ENCODE measurements around the gene FCAR. TPM values are rescaled to one million over a fixed set of nuclear protein-coding genes. Genes with fewer than 3 reads are reported as not detected.
"Not testable (repeated sequence)": the region's sequence is repeated elsewhere in the genome, so short reads cannot be mapped to it uniquely, and the experiment has no call there.

Gene FCAR
- total and polyA plus RNA-seq, 2 experiments from 2014 or later: not detected

DNA sequence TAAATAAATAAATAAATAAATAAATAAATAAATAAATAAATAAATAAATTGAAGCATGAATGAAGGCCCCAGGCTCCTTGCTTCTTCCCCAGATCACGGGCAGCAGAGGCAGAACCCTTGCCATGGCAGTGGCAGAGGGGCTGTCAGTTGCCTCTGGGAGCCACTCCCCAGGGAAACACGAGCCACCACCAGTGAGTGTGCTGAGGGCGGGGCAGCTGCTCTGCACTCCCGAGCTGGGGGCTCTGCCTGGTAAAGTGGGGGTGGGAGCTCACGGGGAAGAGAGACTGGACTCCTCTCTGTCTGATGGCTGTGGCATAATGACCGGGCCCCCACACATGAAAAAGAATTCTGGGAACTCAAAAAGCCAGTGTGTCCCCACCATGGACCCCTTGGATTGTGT lies 7.8 kb downstream of the FCAR start:
- Histone ChIP-seq H3K36me3 (no peaks in the 10 kb centered on the region), H3K4me1 (ENCODE audit: low read depth) (no peaks in the 10 kb centered on the region), H3K27ac (no peak overlapping the region), H3K27me3 (no peaks in the 10 kb centered on the region), H3K9me3 (ENCODE audit: low read depth) (no peaks in the 10 kb centered on the region), H3K4me3 (no peak overlapping the region)
- TF ChIP-seq, protein P1, sequence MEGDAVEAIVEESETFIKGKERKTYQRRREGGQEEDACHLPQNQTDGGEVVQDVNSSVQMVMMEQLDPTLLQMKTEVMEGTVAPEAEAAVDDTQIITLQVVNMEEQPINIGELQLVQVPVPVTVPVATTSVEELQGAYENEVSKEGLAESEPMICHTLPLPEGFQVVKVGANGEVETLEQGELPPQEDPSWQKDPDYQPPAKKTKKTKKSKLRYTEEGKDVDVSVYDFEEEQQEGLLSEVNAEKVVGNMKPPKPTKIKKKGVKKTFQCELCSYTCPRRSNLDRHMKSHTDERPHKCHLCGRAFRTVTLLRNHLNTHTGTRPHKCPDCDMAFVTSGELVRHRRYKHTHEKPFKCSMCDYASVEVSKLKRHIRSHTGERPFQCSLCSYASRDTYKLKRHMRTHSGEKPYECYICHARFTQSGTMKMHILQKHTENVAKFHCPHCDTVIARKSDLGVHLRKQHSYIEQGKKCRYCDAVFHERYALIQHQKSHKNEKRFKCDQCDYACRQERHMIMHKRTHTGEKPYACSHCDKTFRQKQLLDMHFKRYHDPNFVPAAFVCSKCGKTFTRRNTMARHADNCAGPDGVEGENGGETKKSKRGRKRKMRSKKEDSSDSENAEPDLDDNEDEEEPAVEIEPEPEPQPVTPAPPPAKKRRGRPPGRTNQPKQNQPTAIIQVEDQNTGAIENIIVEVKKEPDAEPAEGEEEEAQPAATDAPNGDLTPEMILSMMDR (IDR thresholded peaks at IDR 0.05; ENCODE audit: low read depth, low read length): no peak
- no peak for DNase-seq (ENCODE audit: low read depth in 1 of 2, low spot score in 1 of 2)

DNA sequence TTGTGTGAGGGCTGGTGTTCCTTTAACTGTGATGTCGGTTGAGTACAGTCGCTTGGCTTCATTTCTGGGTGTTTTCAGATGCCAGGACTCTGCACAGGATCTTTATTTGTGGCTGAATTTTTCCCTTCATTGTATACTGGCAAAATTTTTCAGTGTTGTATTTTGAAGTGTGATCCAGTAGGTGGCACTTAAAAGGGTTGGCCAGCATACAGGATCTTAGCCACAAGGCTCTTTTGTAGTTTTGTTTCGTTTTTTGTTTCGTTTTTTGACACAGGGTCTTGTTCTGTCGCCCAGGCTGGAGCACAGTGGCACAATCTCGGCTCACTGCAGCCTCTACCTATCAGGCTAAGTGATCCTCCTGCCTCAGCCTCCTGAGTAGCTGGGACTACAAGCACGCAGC lies 8.7 kb downstream of the FCAR start:
- no peak overlapping the region for H3K27ac ChIP-seq
- no peak overlapping the region for H3K4me3 ChIP-seq
- no peaks in the 10 kb centered on the region for H3K27me3 ChIP-seq
- H3K4me1 ChIP-seq (ENCODE audit: low read depth): no peaks in the 10 kb centered on the region
- no peak for DNase-seq (ENCODE audit: low read depth in 1 of 2, low spot score in 1 of 2)
- no peaks in the 10 kb centered on the region for H3K36me3 ChIP-seq
- TF ChIP-seq, protein P1 (IDR thresholded peaks at IDR 0.05; ENCODE audit: low read depth, low read length): no peak
- no peaks in the 10 kb centered on the region for H3K9me3 ChIP-seq (ENCODE audit: low read depth)

- no peaks in the 10 kb centered on the region for H3K27me3 ChIP-seq
- H3K4me3 ChIP-seq: no peak overlapping the region
- TF ChIP-seq, protein P1 (IDR thresholded peaks at IDR 0.05; ENCODE audit: low read depth, low read length): no peak
- no peaks in the 10 kb centered on the region for H3K4me1 ChIP-seq (ENCODE audit: low read depth)
- H3K9me3 ChIP-seq (ENCODE audit: low read depth): no peaks in the 10 kb centered on the region
- H3K36me3 ChIP-seq: no peaks in the 10 kb centered on the region
- no peak overlapping the region for H3K27ac ChIP-seq
- DNase-seq (ENCODE audit: low read depth in 1 of 2, low spot score in 1 of 2): no peak
Measured at GRCh38 chr19:54883228-54883627, 9.2 kb downstream of the FCAR start.

DNA sequence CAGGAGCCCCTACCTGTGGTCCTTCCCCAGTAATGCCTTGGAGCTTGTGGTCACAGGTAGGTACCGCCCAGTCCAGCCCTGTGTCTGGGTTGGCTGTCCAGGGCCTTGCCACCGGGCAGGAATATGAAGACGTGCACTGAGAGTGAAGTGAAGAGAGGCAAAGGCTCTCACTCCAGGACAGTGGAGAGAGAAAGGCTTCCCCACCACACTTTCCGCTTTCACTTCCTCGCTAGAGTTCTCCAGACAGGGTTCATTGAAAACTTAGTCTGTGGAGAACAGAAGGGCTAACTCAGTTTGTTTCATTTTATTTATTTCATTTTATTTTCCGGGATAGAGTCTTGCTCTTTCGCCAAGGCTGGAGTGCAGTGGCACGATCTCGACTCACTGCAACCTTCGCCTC lies 14.2 kb downstream of the FCAR start:
- Histone ChIP-seq H3K36me3 (no peaks in the 10 kb centered on the region), H3K4me3 (no peak overlapping the region), H3K4me1 (ENCODE audit: low read depth) (no peaks in the 10 kb centered on the region), H3K9me3 (ENCODE audit: low read depth) (no peaks in the 10 kb centered on the region), H3K27ac (no peak overlapping the region), H3K27me3 (no peaks in the 10 kb centered on the region)
- DNase-seq (ENCODE audit: low read depth in 1 of 2, low spot score in 1 of 2): no peak
- TF ChIP-seq, protein P1 (IDR thresholded peaks at IDR 0.05; ENCODE audit: low read depth, low read length): no peak

GRCh38 chr19:54889566-54889965 lies 15.5 kb downstream of the FCAR start:
- H3K27ac ChIP-seq: no peak overlapping the region
- H3K27me3 ChIP-seq: no peaks in the 10 kb centered on the region
- TF ChIP-seq, protein P1 (IDR thresholded peaks at IDR 0.05; ENCODE audit: low read depth, low read length): no peak
- H3K36me3 ChIP-seq: no peaks in the 10 kb centered on the region
- no peaks in the 10 kb centered on the region for H3K9me3 ChIP-seq (ENCODE audit: low read depth)
- H3K4me3 ChIP-seq: no peak overlapping the region
- no peak for DNase-seq (ENCODE audit: low read depth in 1 of 2, low spot score in 1 of 2)
- no peaks in the 10 kb centered on the region for H3K4me1 ChIP-seq (ENCODE audit: low read depth)

DNA sequence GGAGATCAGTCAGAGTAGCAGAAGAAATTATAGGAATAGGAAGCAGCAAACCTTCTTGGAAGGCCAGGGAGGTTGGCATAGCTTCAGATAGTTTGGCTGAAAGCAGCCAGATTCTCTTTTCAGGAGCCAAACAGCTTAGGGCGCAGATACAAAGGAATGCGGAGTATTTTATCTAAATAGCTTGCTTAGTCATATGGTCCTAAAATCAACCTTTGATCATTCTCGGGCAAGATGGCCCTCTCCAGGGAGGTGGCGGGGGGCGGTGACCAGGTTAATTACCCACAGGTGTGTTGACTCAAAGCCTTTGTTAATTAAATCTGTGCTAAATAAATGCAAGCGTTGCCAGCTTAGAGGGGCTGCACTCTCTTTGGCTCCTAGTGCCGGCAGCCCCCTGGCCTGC lies 19.4 kb downstream of the FCAR start:
- H3K27me3 ChIP-seq: no peaks in the 10 kb centered on the region
- no peak overlapping the region for H3K27ac ChIP-seq
- no peaks in the 10 kb centered on the region for H3K36me3 ChIP-seq
- TF ChIP-seq, protein P1 (IDR thresholded peaks at IDR 0.05; ENCODE audit: low read depth, low read length): no peak
- DNase-seq (ENCODE audit: low read depth in 1 of 2, low spot score in 1 of 2): no peak
- H3K4me1 ChIP-seq (ENCODE audit: low read depth): no peaks in the 10 kb centered on the region
- H3K4me3 ChIP-seq: no peak overlapping the region
- H3K9me3 ChIP-seq (ENCODE audit: low read depth): no peaks in the 10 kb centered on the region

DNA sequence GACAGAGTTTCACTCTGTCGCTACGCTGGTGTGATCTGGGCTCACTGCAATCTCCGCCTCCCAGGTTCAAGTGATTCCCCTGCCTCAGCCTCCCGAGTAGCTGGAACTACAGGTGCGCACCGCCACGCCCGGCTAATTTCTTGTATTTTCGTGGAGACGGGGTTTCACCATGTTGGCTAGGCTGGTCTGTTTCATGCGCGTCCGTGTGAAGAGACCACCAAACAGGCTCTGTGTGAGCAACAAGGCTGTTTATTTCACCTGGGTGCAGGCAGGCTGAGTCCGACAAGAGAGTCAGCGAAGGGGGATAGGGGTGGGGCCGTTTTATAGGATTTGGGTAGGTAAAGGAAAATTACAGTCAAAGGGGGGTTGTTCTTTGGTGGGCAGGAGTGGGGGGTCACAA lies 20.1 kb downstream of the FCAR start:
- H3K27me3 ChIP-seq; H3K36me3 ChIP-seq; H3K9me3 ChIP-seq (ENCODE audit: low read depth); DNase-seq (ENCODE audit: low read depth in 1 of 2, low spot score in 1 of 2); H3K4me1 ChIP-seq (ENCODE audit: low read depth); H3K4me3 ChIP-seq; H3K27ac ChIP-seq: not testable (repeated sequence)
